GM21526 (cell line): ENCODE measurements around the gene RNF114.
"Not testable (repeated sequence)": the region's sequence is repeated elsewhere in the genome, so short reads cannot be mapped to it uniquely, and the experiment has no call there.

Experiments
- ATAC-seq: cut with Tn5 transposase; IDR thresholded peaks from one replicate; pipeline ENCODE4 v1.9.1; 2021; ENCODE audit warnings: moderate library complexity; ENCODE audit not compliant: unreplicated experiment, low FRiP score

RNF114 gene

DNA sequence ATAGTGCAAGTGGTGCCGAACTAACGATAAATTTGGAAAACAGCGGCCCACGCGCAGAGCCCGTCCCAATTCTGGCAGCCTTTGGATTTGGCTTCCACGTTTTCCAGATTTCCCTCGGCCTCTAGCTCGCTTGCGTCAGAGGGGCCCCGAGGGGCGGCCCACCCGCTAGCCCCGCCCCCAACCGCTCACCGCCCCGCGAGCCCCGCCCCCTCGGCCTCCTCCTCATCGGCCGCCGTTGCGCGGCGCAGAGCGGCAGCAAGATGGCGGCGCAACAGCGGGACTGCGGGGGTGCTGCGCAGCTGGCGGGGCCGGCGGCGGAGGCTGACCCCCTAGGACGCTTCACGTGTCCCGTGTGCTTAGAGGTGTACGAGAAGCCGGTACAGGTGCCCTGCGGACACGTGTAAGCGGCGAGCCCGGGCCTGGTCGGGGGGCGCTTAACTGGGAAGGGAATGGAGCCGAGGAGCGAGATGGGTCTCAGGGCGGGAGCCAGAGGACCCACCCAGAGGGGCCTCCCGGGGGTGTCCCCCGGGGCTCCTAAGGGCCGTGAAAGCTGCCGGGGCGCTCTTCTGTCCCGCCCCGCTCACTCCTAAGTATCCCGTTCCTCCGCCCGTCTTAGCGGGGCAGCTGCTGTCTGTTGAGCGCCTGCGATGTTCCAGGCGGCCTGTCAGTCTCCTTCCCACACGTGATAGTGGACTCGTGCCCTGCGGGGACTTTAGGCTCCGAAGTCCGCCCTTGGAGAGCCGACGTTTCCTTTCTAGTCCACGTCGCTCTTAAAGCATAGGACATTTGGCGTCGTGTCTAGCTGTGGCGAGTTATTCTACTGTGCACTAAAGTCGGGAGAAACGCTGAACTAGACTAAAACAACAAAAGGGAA lies at the start of gene RNF114:
Gene RNF114, plus strand, starts transcription at position 245 of the 874 bp plus-strand sequence. Its CDS starts 16 bp downstream, at position 261.
- ATAC-seq, result peak; percentile 73

- no peak for ATAC-seq
Observed at GRCh38 chr20:49886571-49887213, 49.5 kb upstream of the RNF114 start.

GRCh38 chr20:49887251-49888211 lies 48.7 kb upstream of the RNF114 start:
- ATAC-seq, result no peak

GRCh38 chr20:49888212-49889000 lies 47.8 kb upstream of the RNF114 start:
- ATAC-seq, result no peak

DNA sequence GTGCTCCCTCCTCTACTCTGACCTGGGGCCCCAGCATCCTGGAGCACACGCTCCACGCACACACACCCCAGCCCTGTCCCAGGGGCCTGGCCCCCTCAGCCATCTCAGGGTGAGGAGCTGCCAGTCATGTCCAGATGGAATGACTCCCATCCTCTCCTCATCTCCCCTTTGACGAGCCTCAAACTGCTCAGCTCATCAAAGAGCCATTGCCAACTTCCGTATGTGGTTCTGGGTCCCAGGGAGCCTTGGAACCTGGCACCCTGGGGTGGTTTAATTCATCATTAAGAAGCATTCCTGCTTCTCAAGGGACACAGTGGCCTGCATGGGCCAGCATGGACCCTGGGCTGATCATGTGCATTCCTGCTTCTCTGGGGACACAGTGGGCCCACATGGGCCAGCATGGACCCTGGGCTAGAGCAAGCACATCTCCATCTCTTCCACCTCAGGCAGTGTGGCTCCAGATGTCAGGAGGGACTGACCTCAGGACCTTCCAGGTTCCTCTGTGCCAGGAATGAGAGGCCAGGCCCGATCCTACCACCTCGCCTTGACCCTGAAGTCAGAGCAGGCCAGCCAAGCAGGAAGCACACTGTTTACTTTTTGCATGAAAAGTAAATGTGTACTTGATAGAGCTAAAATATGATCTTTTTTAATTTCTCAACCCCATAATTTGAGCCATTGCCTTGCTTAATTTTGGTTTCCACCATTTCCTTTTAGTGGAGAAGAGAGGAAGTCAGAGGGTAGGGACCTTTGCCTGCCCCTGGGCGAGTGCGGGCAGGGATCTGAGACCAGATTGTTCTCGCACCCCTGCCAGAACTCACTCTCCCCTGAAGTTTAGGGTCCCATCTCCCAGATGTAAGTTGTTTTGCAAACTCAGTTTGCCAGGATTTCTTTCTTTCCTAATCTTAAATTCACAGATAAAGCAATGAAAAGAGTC lies 46.9 kb upstream of the RNF114 start:
- ATAC-seq, result no peak

DNA sequence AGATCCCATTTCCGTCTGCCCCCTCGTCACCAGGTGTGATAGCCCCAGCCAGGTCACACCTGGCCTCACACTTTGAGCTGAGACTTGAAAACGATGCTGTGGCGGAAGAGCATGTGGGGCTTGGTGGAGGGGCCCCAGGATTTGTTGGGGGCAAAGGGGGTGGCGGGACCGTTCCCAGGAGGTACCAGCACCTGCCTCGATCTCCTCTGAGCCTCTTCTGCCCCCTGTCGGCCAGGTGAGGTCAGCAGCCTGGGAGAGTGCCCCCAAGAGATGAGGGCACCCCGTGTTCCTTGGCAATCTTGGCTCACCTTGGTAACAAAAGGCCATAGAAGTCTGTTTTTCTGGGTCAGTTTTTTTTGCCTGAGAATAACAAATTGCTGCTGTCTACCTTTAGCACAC lies 46.3 kb upstream of the RNF114 start:
- ATAC-seq, result no peak

GRCh38 chr20:49890471-49891361 lies 45.5 kb upstream of the RNF114 start:
- ATAC-seq, result no peak

- no peak for ATAC-seq
Observed at GRCh38 chr20:49891476-49892110, 44.6 kb upstream of the RNF114 start.

GRCh38 chr20:49892260-49892659 lies 43.9 kb upstream of the RNF114 start:
- no peak for ATAC-seq

- ATAC-seq, result no peak
Observed at GRCh38 chr20:49892817-49893216, 43.4 kb upstream of the RNF114 start.

GRCh38 chr20:49893242-49894072 lies 42.7 kb upstream of the RNF114 start:
- ATAC-seq, result no peak

DNA sequence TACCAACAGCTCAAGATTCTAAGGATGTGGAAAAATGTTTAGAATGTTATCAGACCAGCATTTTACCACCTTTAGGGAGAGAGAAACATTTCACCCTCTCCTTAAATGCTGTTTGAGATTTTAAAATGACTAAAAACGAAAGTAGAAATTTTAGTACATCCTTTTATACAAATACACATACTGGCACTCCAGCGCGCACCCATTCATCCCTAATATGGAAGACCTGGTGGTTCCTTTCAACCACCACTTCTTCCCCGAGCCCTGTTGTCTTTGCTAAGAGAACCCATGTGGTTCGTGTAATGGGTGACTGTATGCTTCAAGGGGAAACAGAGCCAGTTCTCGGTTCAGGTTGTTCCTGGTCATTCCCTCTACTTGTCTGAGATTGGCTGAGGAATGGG lies 42.1 kb upstream of the RNF114 start:
- ATAC-seq, result no peak

DNA sequence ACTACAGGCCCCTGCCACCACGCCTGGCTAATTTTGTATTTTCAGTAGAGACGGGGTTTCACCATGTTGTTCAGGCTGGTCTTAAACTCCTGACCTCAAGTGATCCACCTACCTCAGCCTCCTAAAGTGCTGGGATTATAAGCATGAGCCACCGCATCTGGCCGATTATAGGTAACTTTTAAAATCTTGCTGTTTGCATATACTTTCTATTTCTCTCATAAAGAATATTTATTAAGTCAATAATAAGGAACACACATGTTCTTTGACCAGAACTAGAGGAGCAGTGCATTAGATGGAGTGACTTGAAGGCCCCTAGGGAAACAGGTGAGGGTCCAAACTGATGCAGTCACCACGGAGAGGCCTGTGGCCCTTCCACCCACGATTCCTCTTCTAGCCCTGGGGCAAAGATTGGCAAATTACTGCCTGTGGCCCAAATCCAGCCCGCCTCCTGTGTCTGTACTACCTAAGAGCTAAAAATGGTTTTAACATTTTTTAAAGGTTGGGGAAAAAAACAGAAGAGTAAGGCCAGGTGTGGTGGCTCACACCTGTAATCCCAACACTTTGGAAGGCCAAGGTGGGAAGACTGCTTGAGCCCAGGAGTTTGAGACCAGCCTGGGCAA lies 40.6 kb upstream of the RNF114 start:
- not testable (repeated sequence) for ATAC-seq

GRCh38 chr20:49896204-49896603 lies 40.0 kb upstream of the RNF114 start:
- ATAC-seq, result no peak

GRCh38 chr20:49899541-49900383 lies 36.4 kb upstream of the RNF114 start:
- no peak for ATAC-seq
